Fibroblast of pulmonary artery (primary cell): ENCODE measurements around the gene IFI16.

Experiments used
- DNase-seq: peaks from one replicate; pipeline ENCODE4 v3.0.0-alpha.2; 2010; ENCODE audit warnings: low read depth
- H3K4me3 ChIP-seq: replicated peaks from 2 replicates; pipeline ENCODE4 v1.5.1; 2011; ENCODE audit warnings: low read depth, mild to moderate bottlenecking, control low read depth, low read length, moderate library complexity
- CTCF ChIP-seq: IDR thresholded peaks from 2 replicates; pipeline ENCODE4 v1.5.1; 2011; ENCODE audit warnings: mild to moderate bottlenecking, control low read depth, low read length, inconsistent platforms; ENCODE audit errors: missing control alignments

IFI16 gene

GRCh38 chr1:159055181-159055641, 45.5 kb downstream of the IFI16 start:
- DNase-seq: no peak
- no peak for TF ChIP-seq CTCF
- H3K4me3 ChIP-seq: no peak overlapping the region

- TF ChIP-seq CTCF: peak; percentile 8
- H3K4me3 ChIP-seq: no peak overlapping the region
- DNase-seq: peak; percentile 13
These were observed 46.5 kb downstream of the IFI16 start for GRCh38 chr1:159056069-159056698.

GRCh38 chr1:159058751-159059150, 49.0 kb downstream of the IFI16 start:
- H3K4me3 ChIP-seq: no peak overlapping the region
- no peak for TF ChIP-seq CTCF
- no peak for DNase-seq

GRCh38 chr1:159065106-159065505, 55.4 kb downstream of the IFI16 start:
- DNase-seq: no peak
- no peak for TF ChIP-seq CTCF
- no peak overlapping the region for H3K4me3 ChIP-seq

GRCh38 chr1:159066108-159066507, 56.4 kb downstream of the IFI16 start:
- no peak overlapping the region for H3K4me3 ChIP-seq
- no peak for DNase-seq
- no peak for TF ChIP-seq CTCF

GRCh38 chr1:159067699-159068621, 58.3 kb downstream of the IFI16 start:
- DNase-seq: no peak
- H3K4me3 ChIP-seq: no peak overlapping the region
- TF ChIP-seq CTCF: no peak
